Lower leg skin (tissue), 3 donors: ENCODE measurements around the gene C17orf67.

Experiments used
- POLR2A ChIP-seq, 2 donors: fragments of 450-650 bp; IDR thresholded peaks; one replicate each; pipeline ENCODE4 v1.6.1; 2016 to 2017; ENCODE audit warnings: antibody characterized with exemption in 2 of 2, mild to moderate bottlenecking in 1 of 2, moderate library complexity in 1 of 2
- TF ChIP-seq, protein P1 (sequence below), 3 donors: fragments of 450-650 bp; IDR thresholded peaks; one replicate each; pipeline ENCODE4 v1.5.1; 2016; ENCODE audit warnings: antibody characterized with exemption in 3 of 3, mild to moderate bottlenecking in 3 of 3, moderate library complexity in 2 of 3

DNA sequence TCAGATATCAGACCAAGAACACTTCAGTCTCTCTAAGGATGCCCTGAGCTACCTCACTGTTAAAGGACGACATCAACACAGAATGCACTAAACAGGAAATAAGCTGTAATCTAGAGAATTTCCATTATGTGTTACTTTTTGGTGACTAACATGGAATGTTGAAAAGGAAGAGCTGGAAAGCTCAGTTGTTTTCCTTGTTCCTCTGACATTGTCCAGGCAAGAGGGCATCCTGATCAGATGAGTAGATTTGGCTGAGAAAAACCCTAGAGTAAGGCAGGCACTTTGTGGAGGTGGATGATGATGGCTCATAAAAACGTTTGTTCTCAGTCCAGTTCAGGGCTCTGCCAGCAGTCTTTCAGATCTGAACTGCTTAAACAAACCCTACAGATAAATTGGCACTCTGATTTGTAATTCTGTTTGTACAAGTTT is 34.2 kb upstream of the C17orf67 start:
- TF ChIP-seq, protein P1, sequence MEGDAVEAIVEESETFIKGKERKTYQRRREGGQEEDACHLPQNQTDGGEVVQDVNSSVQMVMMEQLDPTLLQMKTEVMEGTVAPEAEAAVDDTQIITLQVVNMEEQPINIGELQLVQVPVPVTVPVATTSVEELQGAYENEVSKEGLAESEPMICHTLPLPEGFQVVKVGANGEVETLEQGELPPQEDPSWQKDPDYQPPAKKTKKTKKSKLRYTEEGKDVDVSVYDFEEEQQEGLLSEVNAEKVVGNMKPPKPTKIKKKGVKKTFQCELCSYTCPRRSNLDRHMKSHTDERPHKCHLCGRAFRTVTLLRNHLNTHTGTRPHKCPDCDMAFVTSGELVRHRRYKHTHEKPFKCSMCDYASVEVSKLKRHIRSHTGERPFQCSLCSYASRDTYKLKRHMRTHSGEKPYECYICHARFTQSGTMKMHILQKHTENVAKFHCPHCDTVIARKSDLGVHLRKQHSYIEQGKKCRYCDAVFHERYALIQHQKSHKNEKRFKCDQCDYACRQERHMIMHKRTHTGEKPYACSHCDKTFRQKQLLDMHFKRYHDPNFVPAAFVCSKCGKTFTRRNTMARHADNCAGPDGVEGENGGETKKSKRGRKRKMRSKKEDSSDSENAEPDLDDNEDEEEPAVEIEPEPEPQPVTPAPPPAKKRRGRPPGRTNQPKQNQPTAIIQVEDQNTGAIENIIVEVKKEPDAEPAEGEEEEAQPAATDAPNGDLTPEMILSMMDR (IDR thresholded peaks at IDR 0.05): no peak
- no peak for TF ChIP-seq POLR2A (IDR thresholded peaks at IDR 0.05)
